K562 (cell line): ENCODE measurements around the gene AFF3.

Source experiments
- BACH1 ChIP-seq: fragments of 200-800 bp; sonication (Bioruptor generic); IDR thresholded peaks from 2 replicates; pipeline ENCODE4 v1.6.1; 2016; ENCODE audit warnings: missing genetic modification characterization, missing compliant biosample characterization
- CBX2 ChIP-seq: fragments of 200-600 bp; sonication (generic); IDR thresholded peaks from one replicate; pipeline ENCODE4 v1.6.1; 2012; ENCODE audit warnings: mild to moderate bottlenecking, low read length, inconsistent platforms; ENCODE audit not compliant: insufficient read depth, poor library complexity, severe bottlenecking
- ETV5 ChIP-seq: sonication (generic); formaldehyde crosslinking; IDR thresholded peaks from 2 replicates; pipeline ENCODE4 v1.4.0; 2020; ENCODE audit warnings: low read depth, mild to moderate bottlenecking, missing genetic modification reagents
- EZH2 ChIP-seq: IDR thresholded peaks from 2 replicates; pipeline ENCODE4 v1.6.1; 2012; ENCODE audit warnings: low read depth, mild to moderate bottlenecking, inconsistent platforms, low read length, borderline replicate concordance
- FOXK2 ChIP-seq, 2 experiments: fragments of 450-650 bp; IDR thresholded peaks in 1 of 2; conservative IDR thresholded peaks in 1 of 2; 2 replicates each; pipeline ENCODE4 v1.6.1; 2016; ENCODE audit warnings: low read depth in 2 of 2, mild to moderate bottlenecking in 1 of 2
- HOXB6 ChIP-seq: fragments of 250-450 bp; sonication (Bioruptor Pico); IDR thresholded peaks from 2 replicates; pipeline ENCODE4 v1.5.1; 2022; ENCODE audit warnings: mild to moderate bottlenecking, borderline replicate concordance
- KLF16 ChIP-seq: IDR thresholded peaks from 2 replicates; pipeline ENCODE4 v1.6.1; 2016; ENCODE audit warnings: antibody characterized with exemption
- NFRKB ChIP-seq: fragments of 450-650 bp; IDR thresholded peaks from 2 replicates; pipeline ENCODE4 v1.6.1; 2016; ENCODE audit warnings: low read depth
- NUFIP1 ChIP-seq: fragments of 450-650 bp; IDR thresholded peaks from 2 replicates; pipeline ENCODE4 v1.6.1; 2018; ENCODE audit not compliant: partially characterized antibody
- POLR2A ChIP-seq: fragments of 450-650 bp; conservative IDR thresholded peaks from 2 replicates; pipeline ENCODE4 v1.6.1; 2016
- POLR2AphosphoS2 ChIP-seq: IDR thresholded peaks from 2 replicates; pipeline ENCODE4 v1.6.1; 2012; ENCODE audit warnings: low read length, improper control_type of control experiment
- TCF7L2 ChIP-seq: fragments of 150-350 bp; IDR thresholded peaks from 2 replicates; pipeline ENCODE4 v1.6.1; 2016; ENCODE audit warnings: low read depth, mild to moderate bottlenecking, low read length, moderate library complexity
- TEAD1 ChIP-seq, 2 experiments: fragments of 450-650 bp in 1 of 2; sonication (generic) in 1 of 2; formaldehyde crosslinking; IDR thresholded peaks; 2 replicates each; pipeline versions ENCODE4 v1.4.0 to v1.8.0; 2020 to 2022; ENCODE audit warnings: mild to moderate bottlenecking in 2 of 2, missing genetic modification reagents in 1 of 2
- ZBTB1 ChIP-seq: sonication (generic); formaldehyde crosslinking; IDR thresholded peaks from 2 replicates; pipeline ENCODE4 v1.8.1; 2023; ENCODE audit warnings: missing genetic modification reagents, low read depth, mild to moderate bottlenecking, borderline replicate concordance

- no peak for TF ChIP-seq TEAD1 (CRISPR knock-in tag; IDR thresholded peaks at IDR 0.05)
- no peak for TF ChIP-seq ETV5
- no peak for TF ChIP-seq NFRKB
- TF ChIP-seq HOXB6 (CRISPR knock-in tag) = no peak
- TF ChIP-seq NUFIP1 = no peak
- TF ChIP-seq KLF16 = no peak
- TF ChIP-seq FOXK2 (conservative IDR thresholded peaks at IDR 0.05 in 1 of 2, IDR thresholded peaks at IDR 0.05 in 1 of 2; ENCODE audit: low read depth in 2 of 2) = no peak
- TF ChIP-seq TCF7L2 = no peak
- TF ChIP-seq CBX2 = no peak
- TF ChIP-seq EZH2 = no peak
- TF ChIP-seq POLR2A = no peak
- no peak for TF ChIP-seq ZBTB1 (CRISPR knock-in tag)
- no peak for TF ChIP-seq POLR2AphosphoS2
- no peak for TF ChIP-seq BACH1 (tag)
Observed at GRCh38 chr2:99679518-99679917, 462.9 kb downstream of the AFF3 start.
